T-cell (primary cell): ENCODE data around the gene DESI1. TPM values are rescaled to one million over a fixed set of nuclear protein-coding genes. Genes with fewer than 3 reads are reported as not detected.

Experiments used
- ATAC-seq, 4 experiments: fragments of 200-7000 bp in 3 of 4; fragments of 150-1000 bp in 1 of 4; cut with Tn5 transposase; replicated peaks in 1 of 4; 1 replicate in 3 of 4; 2 replicates in 1 of 4; pipeline ENCODE4 v1.10.0; 2021; ENCODE audit warnings: moderate library complexity in 3 of 4, mild to moderate bottlenecking in 2 of 4, moderate number of reproducible peaks in 1 of 4
- CTCF ChIA-PET, 2 donors: fragments of 300-600 bp; sonication (Branson Sonifier 250); formaldehyde crosslinking; loops; one replicate each; lab custom pipeline; 2022; ENCODE audit warnings: antibody characterized with exemption in 2 of 2; lab: Charles Lee
- POLR2A ChIA-PET, 2 donors: fragments of 300-600 bp; sonication (Branson Sonifier 250); formaldehyde crosslinking; loops; one replicate each; lab custom pipeline; 2022; ENCODE audit warnings: antibody characterized with exemption in 2 of 2; lab: Charles Lee
- DNase-seq, 35 experiments: peaks; one replicate each; pipeline versions ENCODE4 v3.0.0 to v3.0.0-alpha.2; 2013 to 2023
- H3K27ac ChIP-seq: one replicate; pipeline ENCODE4 v1.5.1; 2013; ENCODE audit warnings: low read length
- H3K27me3 ChIP-seq, 2 experiments: replicated peaks in 1 of 2; 1 replicate in 1 of 2; 2 replicates in 1 of 2; pipeline versions ENCODE4 v1.6.1 to v1.7.0; 2013; ENCODE audit warnings: low read length in 1 of 2, mixed read lengths in 1 of 2; ENCODE audit not compliant: control insufficient read depth in 2 of 2, insufficient read depth in 2 of 2; ENCODE audit errors: extremely low read depth in 1 of 2
- H3K36me3 ChIP-seq, 2 donors: 1 replicate in 1 of 2; 2 replicates in 1 of 2; pipeline versions ENCODE4 v1.6.1 to v1.7.0; 2013; ENCODE audit warnings: low read length in 1 of 2; ENCODE audit not compliant: control insufficient read depth in 2 of 2, insufficient read depth in 1 of 2; ENCODE audit errors: extremely low read depth in 1 of 2
- H3K4me1 ChIP-seq, 2 experiments: 1 replicate in 1 of 2; 2 replicates in 1 of 2; pipeline versions ENCODE4 v1.6.1 to v1.7.0; 2013; ENCODE audit warnings: low read length in 2 of 2, mixed read lengths in 1 of 2; ENCODE audit not compliant: insufficient read depth in 2 of 2, control insufficient read depth in 1 of 2; ENCODE audit errors: extremely low read depth in 1 of 2
- H3K4me3 ChIP-seq, 2 donors: 1 replicate in 1 of 2; 2 replicates in 1 of 2; pipeline versions ENCODE4 v1.5.1 to v1.7.0; 2013; ENCODE audit warnings: mild to moderate bottlenecking in 2 of 2, low read length in 1 of 2, moderate library complexity in 1 of 2; ENCODE audit not compliant: control insufficient read depth in 1 of 2; ENCODE audit errors: extremely low read depth in 1 of 2
- H3K9me3 ChIP-seq: 2 replicates; pipeline ENCODE4 v1.7.0; 2013
- H3K27ac Mint-ChIP-seq, 2 donors: one replicate each; pipeline ENCODE4 v1.8.0; 2020 to 2021; ENCODE audit warnings: mild to moderate bottlenecking in 2 of 2, mixed read lengths in 2 of 2
- H3K27me3 Mint-ChIP-seq, 2 donors: one replicate each; pipeline ENCODE4 v1.8.0; 2021 to 2022; ENCODE audit warnings: mixed read lengths in 2 of 2
- H3K36me3 Mint-ChIP-seq: one replicate; pipeline ENCODE4 v1.8.0; 2021; ENCODE audit warnings: mixed read lengths
- H3K4me1 Mint-ChIP-seq, 3 donors: one replicate each; pipeline ENCODE4 v1.8.0; 2020 to 2022; ENCODE audit warnings: mixed read lengths in 3 of 3, mild to moderate bottlenecking in 1 of 3
- H3K4me3 Mint-ChIP-seq, 3 donors: one replicate each; pipeline ENCODE4 v1.8.0; 2020 to 2022; ENCODE audit warnings: mild to moderate bottlenecking in 3 of 3, mixed read lengths in 3 of 3, moderate library complexity in 3 of 3
- H3K9me3 Mint-ChIP-seq, 3 donors: one replicate each; pipeline ENCODE4 v1.8.0; 2020 to 2022; ENCODE audit warnings: mixed read lengths in 3 of 3
- WGBS: methylation state at CpG from one replicate; pipeline ENCODE4 v1.1.5; 2013; ENCODE audit warnings: missing lambda C conversion rate; ENCODE audit not compliant: insufficient coverage; 5-methylcytosine and 5-hydroxymethylcytosine counted together
- total RNA-seq, 35 experiments: library from RNA in 6 of 35; stranded (reverse) in 6 of 35; fragments of 120-200 nt in 1 of 35; gene quantifications; one replicate each; pipeline versions ENCODE4 v1.2.1 to v1.2.4 and lab custom pipeline; 2013 to 2026

Gene DESI1
- total RNA-seq, 5 donors from 2014 or later (not counting 1 experiment from before 2014, with no cell fraction given) = 19.9 to 31.3 (median 28.7) TPM

GRCh38 chr22:41589391-41590241, 31.2 kb downstream of the DESI1 start, which contains the start of gene PMM1:
Gene PMM1 (minus strand): TSS chr22:41589840. CDS start chr22:41589805, 35 bp downstream.
- H3K4me3 Mint-ChIP-seq = peak within 1 kb of the TSS; percentile 85 to 94 (median 89)
- ChIA-PET CTCF (interaction anchor here (0.6 to 1.3 kb wide), 12 partner anchors 30 to 728 kb away, joined by 3 to 15 read pairs (median 6); partner anchors contain the start of genes ACO2 (in 1 of the 2), DESI1 (in 1 of the 2), DNAJB7 (in 1 of the 2) and PHF5A (in 1 of the 2)), POLR2A (interaction anchor here (0.5 to 1.8 kb wide), 10 partner anchors 15 to 980 kb away, joined by 3 to 16 read pairs (median 5); partner anchors contain the start of genes DESI1 (in 1 of the 2), TEF (in 1 of the 2) and XRCC6 (in 1 of the 2))
- H3K36me3 Mint-ChIP-seq = peaks cover 8% of the 10 kb centered on the region
- Histone ChIP-seq H3K27me3 (no peaks in the 10 kb centered on the region), H3K9me3 (no peaks in the 10 kb centered on the region), H3K4me1 (peaks cover 5 to 24% of the 10 kb centered on the region in 2 experiments), H3K36me3 (peaks cover 0 to 4% of the 10 kb centered on the region in 2 donors), H3K27ac (peak within 1 kb of the TSS; percentile 44), H3K4me3 (peak within 1 kb of the TSS; percentile 77 to 80)
- under 1% methylated on average over 54 of the region's 61 CpGs for WGBS
- peak within 1 kb of the TSS; percentile 88 to 90 for H3K27ac Mint-ChIP-seq
- no peaks in the 10 kb centered on the region for H3K27me3 Mint-ChIP-seq
- H3K9me3 Mint-ChIP-seq = no peaks in the 10 kb centered on the region
- ATAC-seq (peak; percentile 96 to 98 (median 97)), DNase-seq (peak; percentile 99 to 100 (median 100))
- H3K4me1 Mint-ChIP-seq = peaks cover 0 to 25% (median 21%) of the 10 kb centered on the region in 3 donors

GRCh38 chr22:41587347-41587723, 33.5 kb downstream of the DESI1 start:
- H3K27ac ChIP-seq = no peak overlapping the region
- no peaks in the 10 kb centered on the region for H3K27me3 ChIP-seq
- ChIA-PET POLR2A (interaction anchor here in 1 of 2 donors (0.6 kb wide), 1 partner anchor 42 kb away, joined by 6 read pairs; no protein-coding TSS in a partner anchor), CTCF (no interaction called here)
- peak overlapping the region in 1 of 3 donors; percentile 94 for H3K4me3 Mint-ChIP-seq
- H3K27ac Mint-ChIP-seq = no peak overlapping the region
- peaks cover 0 to 25% (median 21%) of the 10 kb centered on the region in 3 donors for H3K4me1 Mint-ChIP-seq
- no peaks in the 10 kb centered on the region for H3K9me3 Mint-ChIP-seq
- no peaks in the 10 kb centered on the region for H3K9me3 ChIP-seq
- H3K36me3 ChIP-seq = peaks cover 0 to 25% of the 10 kb centered on the region in 2 donors
- H3K4me1 ChIP-seq = peaks cover 5 to 24% of the 10 kb centered on the region in 2 experiments
- H3K4me3 ChIP-seq = no peak overlapping the region
- H3K36me3 Mint-ChIP-seq = peaks cover 23% of the 10 kb centered on the region
- no peak for DNase-seq
- no peaks in the 10 kb centered on the region for H3K27me3 Mint-ChIP-seq
- WGBS = 94% methylated on average over 3 of the region's 7 CpGs
- no peak for ATAC-seq

- Histone ChIP-seq H3K4me3 (no peak overlapping the region), H3K4me1 (peaks cover 5 to 26% of the 10 kb centered on the region in 2 experiments), H3K27me3 (no peaks in the 10 kb centered on the region), H3K9me3 (no peaks in the 10 kb centered on the region), H3K36me3 (peaks cover 0 to 26% of the 10 kb centered on the region in 2 donors), H3K27ac (no peak overlapping the region)
- no peaks in the 10 kb centered on the region for H3K9me3 Mint-ChIP-seq
- H3K4me3 Mint-ChIP-seq = no peak overlapping the region
- H3K27ac Mint-ChIP-seq = no peak overlapping the region
- DNase-seq (no peak), ATAC-seq (no peak)
- peaks cover 26% of the 10 kb centered on the region for H3K36me3 Mint-ChIP-seq
- CTCF ChIA-PET = no interaction called here
- H3K27me3 Mint-ChIP-seq = no peaks in the 10 kb centered on the region
- WGBS = 80% methylated on average over 1 of the region's 7 CpGs
- H3K4me1 Mint-ChIP-seq = peaks cover 0 to 23% (median 20%) of the 10 kb centered on the region in 3 donors
- POLR2A ChIA-PET = no interaction called here
Observed at GRCh38 chr22:41585898-41586297, 34.9 kb downstream of the DESI1 start.

- no peak overlapping the region for H3K4me3 Mint-ChIP-seq
- peak overlapping the region in 1 of 2 donors; percentile 39 for H3K27ac Mint-ChIP-seq
- no peak overlapping the region for H3K27ac ChIP-seq
- no peaks in the 10 kb centered on the region for H3K27me3 ChIP-seq
- peaks cover 0 to 31% of the 10 kb centered on the region in 2 donors for H3K36me3 ChIP-seq
- peaks cover 0 to 21% (median 20%) of the 10 kb centered on the region in 3 donors for H3K4me1 Mint-ChIP-seq
- H3K9me3 Mint-ChIP-seq = no peaks in the 10 kb centered on the region
- H3K9me3 ChIP-seq = no peaks in the 10 kb centered on the region
- ChIA-PET CTCF (no interaction called here), POLR2A (no interaction called here)
- 89% methylated on average over 6 of the region's 6 CpGs for WGBS
- H3K36me3 Mint-ChIP-seq = peaks cover 32% of the 10 kb centered on the region
- H3K4me1 ChIP-seq = peaks cover 3 to 19% of the 10 kb centered on the region in 2 experiments
- DNase-seq (no peak), ATAC-seq (no peak)
- no peaks in the 10 kb centered on the region for H3K27me3 Mint-ChIP-seq
- H3K4me3 ChIP-seq = no peak overlapping the region
Observed at GRCh38 chr22:41584881-41585280, 36.0 kb downstream of the DESI1 start.

GRCh38 chr22:41582694-41583093, 38.1 kb downstream of the DESI1 start:
- no peak for ATAC-seq
- no peaks in the 10 kb centered on the region for H3K27me3 ChIP-seq
- H3K36me3 ChIP-seq = peaks cover under 1 to 49% of the 10 kb centered on the region in 2 donors
- CTCF ChIA-PET = no interaction called here
- H3K4me1 Mint-ChIP-seq = peaks cover 0 to 4% (median 3%) of the 10 kb centered on the region in 3 donors
- no peaks in the 10 kb centered on the region for H3K27me3 Mint-ChIP-seq
- peaks cover 0 to 2% of the 10 kb centered on the region in 2 experiments for H3K4me1 ChIP-seq
- no peak for DNase-seq
- H3K4me3 Mint-ChIP-seq = no peak overlapping the region
- H3K9me3 Mint-ChIP-seq = no peaks in the 10 kb centered on the region
- H3K9me3 ChIP-seq = no peaks in the 10 kb centered on the region
- WGBS = 96% methylated on average over 8 of the region's 8 CpGs
- no peak overlapping the region for H3K27ac Mint-ChIP-seq
- no peak overlapping the region for H3K4me3 ChIP-seq
- peaks cover 40% of the 10 kb centered on the region for H3K36me3 Mint-ChIP-seq
- no peak overlapping the region for H3K27ac ChIP-seq
- POLR2A ChIA-PET = no interaction called here

GRCh38 chr22:41579997-41580355, 40.9 kb downstream of the DESI1 start:
- Histone ChIP-seq H3K4me3 (no peak overlapping the region), H3K4me1 (peaks cover 0 to 4% of the 10 kb centered on the region in 2 experiments), H3K9me3 (no peaks in the 10 kb centered on the region), H3K27me3 (no peaks in the 10 kb centered on the region), H3K36me3 (peaks cover 14 to 65% of the 10 kb centered on the region in 2 donors), H3K27ac (no peak overlapping the region)
- ATAC-seq (no peak), DNase-seq (no peak)
- WGBS = 93% methylated on average over 4 of the region's 6 CpGs
- Mint-ChIP-seq H3K4me3 (no peak overlapping the region), H3K4me1 (no peaks in the 10 kb centered on the region), H3K9me3 (no peaks in the 10 kb centered on the region), H3K27me3 (no peaks in the 10 kb centered on the region), H3K27ac (no peak overlapping the region), H3K36me3 (peaks cover 40% of the 10 kb centered on the region)
- ChIA-PET CTCF (no interaction called here), POLR2A (no interaction called here)
